WTC11 (cell line): Measurements from ENCODE around the gene ATG7.

Experiments used
- CTCF ChIP-seq: fragments of 200-600 bp; IDR thresholded peaks from 2 replicates; pipeline ENCODE4 v1.8.0; 2022; ENCODE audit warnings: antibody characterized with exemption
- IRF2 ChIP-seq: sonication (generic); formaldehyde crosslinking; IDR thresholded peaks from 2 replicates; pipeline ENCODE4 v1.8.0; 2022; ENCODE audit warnings: low read depth, missing genetic modification reagents, borderline replicate concordance
- MXD4 ChIP-seq: fragments of 250-450 bp; sonication (Bioruptor Pico); IDR thresholded peaks from 2 replicates; pipeline ENCODE4 v1.8.0; 2021; ENCODE audit warnings: mild to moderate bottlenecking, moderate library complexity, borderline replicate concordance

DNA sequence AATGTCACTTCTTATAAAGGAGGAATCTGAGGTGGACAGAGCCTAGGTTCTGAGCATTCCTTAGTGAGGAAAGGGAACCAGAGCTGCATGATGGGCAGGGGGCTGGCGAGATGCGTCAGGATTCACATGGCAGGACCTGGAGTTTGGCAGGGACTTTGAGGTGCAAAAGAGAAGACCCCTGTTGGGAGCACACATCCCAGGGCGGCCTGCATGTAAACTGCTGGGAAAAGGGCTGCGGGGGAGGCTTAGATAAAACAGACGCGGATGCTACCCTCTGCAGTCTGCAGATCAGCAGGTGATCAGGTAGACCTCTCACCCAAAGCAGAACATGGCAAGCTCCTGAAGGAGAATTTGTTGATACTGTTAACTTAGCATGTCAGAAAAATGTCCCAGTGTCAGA lies 203.1 kb downstream of the ATG7 start:
- TF ChIP-seq MXD4 (CRISPR knock-in tag), result no peak
- TF ChIP-seq IRF2 (CRISPR knock-in tag), result no peak
- TF ChIP-seq CTCF, result no peak
